Skeletal muscle satellite cell (primary cell): ENCODE results near the gene NDST1.

Experiments used
- H3K27me3 ChIP-seq: 2 replicates; pipeline ENCODE4 v1.7.0; 2013; ENCODE audit warnings: low read length; ENCODE audit not compliant: control insufficient read depth, insufficient read depth
- H3K36me3 ChIP-seq: 2 replicates; pipeline ENCODE4 v1.7.0; 2013; ENCODE audit warnings: mild to moderate bottlenecking, control low read depth, low read length; ENCODE audit not compliant: insufficient read depth
- H3K4me1 ChIP-seq: 2 replicates; pipeline ENCODE4 v1.7.0; 2013; ENCODE audit warnings: low read length; ENCODE audit not compliant: control insufficient read depth, insufficient read depth
- H3K4me2 ChIP-seq: 2 replicates; pipeline ENCODE4 v1.7.0; 2013; ENCODE audit warnings: mild to moderate bottlenecking, low read length
- H3K4me3 ChIP-seq: 2 replicates; pipeline ENCODE4 v1.7.0; 2013; ENCODE audit warnings: low read length
- H3K9ac ChIP-seq: 2 replicates; pipeline ENCODE4 v1.7.0; 2013; ENCODE audit warnings: mild to moderate bottlenecking, low read depth, low read length, moderate library complexity
- H3K9me3 ChIP-seq: replicated peaks from 2 replicates; pipeline ENCODE4 v1.7.0; 2013; ENCODE audit warnings: mild to moderate bottlenecking, control low read depth, low read length

Gene NDST1

DNA sequence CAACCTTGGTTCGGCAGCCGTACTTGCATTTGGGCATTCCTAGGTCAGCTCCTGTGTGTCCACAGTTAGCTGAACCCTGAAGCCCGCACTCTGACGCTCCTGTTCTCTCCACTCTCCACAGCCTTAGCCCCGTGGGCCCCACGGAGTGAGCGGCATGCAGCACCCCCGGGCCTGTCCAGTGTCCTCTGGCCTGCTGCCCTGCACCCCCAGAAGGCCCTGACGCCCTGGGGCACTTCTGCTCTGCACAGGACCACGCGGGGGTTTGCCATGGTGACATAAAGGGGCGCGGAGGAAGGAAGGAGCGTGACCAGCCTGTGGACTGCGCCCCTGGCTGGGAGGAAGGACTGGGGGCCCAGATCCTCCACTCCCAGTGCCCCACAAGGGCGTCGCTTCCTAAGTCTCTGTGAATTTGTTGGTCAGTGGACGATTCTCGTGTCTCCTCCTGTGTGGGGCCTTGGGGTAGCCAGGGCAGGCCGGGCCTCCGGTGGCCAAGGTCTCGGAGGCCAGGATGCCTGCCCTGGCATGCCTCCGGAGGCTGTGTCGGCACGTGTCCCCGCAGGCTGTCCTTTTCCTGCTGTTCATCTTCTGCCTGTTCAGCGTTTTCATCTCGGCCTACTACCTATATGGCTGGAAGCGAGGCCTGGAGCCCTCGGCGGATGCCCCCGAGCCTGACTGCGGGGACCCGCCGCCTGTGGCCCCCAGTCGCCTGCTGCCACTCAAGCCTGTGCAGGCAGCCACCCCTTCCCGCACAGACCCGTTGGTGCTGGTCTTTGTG, 13.0 kb downstream of the NDST1 start:
- peaks cover 47% of the 10 kb centered on the region for H3K36me3 ChIP-seq
- H3K27me3 ChIP-seq = no peaks in the 10 kb centered on the region
- peaks cover 42% of the 10 kb centered on the region for H3K4me1 ChIP-seq
- no peaks in the 10 kb centered on the region for H3K9me3 ChIP-seq
- no peak overlapping the region for H3K4me3 ChIP-seq
- H3K4me2 ChIP-seq = no peak overlapping the region
- H3K9ac ChIP-seq = no peak overlapping the region

DNA sequence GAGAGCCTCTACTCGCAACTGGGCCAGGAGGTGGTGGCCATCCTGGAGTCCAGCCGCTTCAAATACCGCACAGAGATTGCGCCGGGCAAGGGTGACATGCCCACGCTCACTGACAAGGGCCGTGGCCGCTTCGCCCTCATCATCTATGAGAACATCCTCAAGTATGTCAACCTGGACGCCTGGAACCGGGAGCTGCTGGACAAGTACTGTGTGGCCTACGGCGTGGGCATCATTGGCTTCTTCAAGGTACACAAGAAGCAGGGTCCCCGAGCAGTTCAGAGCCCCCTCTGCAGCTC, 13.5 kb downstream of the NDST1 start:
- no peaks in the 10 kb centered on the region for H3K27me3 ChIP-seq
- peaks cover 47% of the 10 kb centered on the region for H3K36me3 ChIP-seq
- H3K4me3 ChIP-seq = no peak overlapping the region
- H3K4me2 ChIP-seq = no peak overlapping the region
- no peak overlapping the region for H3K9ac ChIP-seq
- peaks cover 42% of the 10 kb centered on the region for H3K4me1 ChIP-seq
- no peaks in the 10 kb centered on the region for H3K9me3 ChIP-seq

DNA sequence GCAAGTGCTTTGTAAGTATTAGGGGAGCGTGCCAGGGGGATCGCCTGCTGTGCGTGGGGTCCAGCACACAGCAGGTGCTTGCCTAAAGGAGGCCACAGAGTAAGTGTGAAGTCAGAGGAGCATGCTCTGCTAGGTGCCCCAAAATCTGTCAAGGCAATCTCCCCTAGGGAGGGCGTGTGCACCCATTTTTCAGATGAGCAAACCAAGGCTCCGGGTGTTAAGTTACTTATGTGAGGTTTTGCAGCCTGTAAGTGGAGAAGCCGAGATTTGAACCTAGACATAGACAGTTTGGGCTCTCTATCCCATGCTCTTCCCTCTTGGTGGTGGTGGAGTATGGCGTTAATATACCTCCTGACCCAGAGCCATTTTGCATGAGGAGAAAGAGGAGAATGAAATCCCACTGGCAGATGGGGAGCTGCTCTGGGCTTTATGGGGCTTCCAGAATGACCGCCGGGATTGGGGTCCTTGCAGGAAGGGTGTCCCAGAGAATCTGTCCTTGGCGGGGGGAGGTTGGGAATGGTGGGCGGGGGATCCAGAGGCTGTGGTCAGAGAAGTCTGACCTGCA, 14.1 kb downstream of the NDST1 start:
- Histone ChIP-seq H3K9me3 (no peaks in the 10 kb centered on the region), H3K4me2 (no peak overlapping the region), H3K4me1 (peaks cover 42% of the 10 kb centered on the region), H3K36me3 (peaks cover 50% of the 10 kb centered on the region), H3K9ac (no peak overlapping the region), H3K27me3 (no peaks in the 10 kb centered on the region), H3K4me3 (no peak overlapping the region)

DNA sequence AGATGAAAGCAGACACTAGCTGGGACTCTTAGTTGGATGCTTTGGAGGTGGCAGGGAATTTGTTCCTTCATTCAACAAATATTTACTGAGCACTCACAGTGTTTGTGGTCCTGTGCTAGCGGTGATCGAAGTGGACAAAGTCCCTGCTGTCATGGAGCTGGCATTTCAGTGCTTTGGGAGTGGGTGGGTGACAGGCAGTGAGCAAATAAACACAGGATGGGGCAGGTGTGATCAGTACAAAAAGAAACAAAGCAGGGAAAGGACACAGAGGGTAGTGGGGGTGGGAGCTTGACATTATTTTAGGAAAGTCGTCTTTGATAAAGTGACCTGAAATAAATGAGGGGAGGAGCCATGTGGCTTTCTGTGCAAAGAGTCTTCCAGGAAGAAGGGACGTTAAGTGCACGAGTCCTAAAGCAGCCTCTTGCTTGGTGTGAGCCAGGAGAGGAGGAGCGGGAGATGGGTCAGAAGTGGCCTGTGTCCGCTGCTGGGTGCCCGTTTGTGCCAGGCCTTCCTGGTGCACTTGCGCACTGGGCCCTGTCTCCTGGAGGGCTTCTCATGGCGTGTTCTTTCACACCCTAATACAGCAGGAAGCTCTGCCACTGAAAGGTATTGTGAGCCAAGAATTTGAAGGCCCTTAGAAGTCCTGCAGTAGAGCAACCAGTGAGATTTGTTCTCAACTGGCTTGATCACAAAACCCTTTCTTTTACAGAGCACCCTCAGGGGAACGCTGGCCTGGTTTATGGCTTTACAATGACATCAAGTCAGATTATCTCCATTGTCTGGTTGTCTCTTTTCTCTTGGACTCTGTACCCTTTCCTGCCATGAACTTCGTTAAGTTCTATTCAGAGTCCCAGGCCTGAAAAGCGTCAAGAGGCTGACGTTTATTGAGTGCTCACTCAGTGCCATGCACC, 14.8 kb downstream of the NDST1 start:
- Histone ChIP-seq H3K4me1 (peaks cover 37% of the 10 kb centered on the region), H3K4me3 (no peak overlapping the region)

DNA sequence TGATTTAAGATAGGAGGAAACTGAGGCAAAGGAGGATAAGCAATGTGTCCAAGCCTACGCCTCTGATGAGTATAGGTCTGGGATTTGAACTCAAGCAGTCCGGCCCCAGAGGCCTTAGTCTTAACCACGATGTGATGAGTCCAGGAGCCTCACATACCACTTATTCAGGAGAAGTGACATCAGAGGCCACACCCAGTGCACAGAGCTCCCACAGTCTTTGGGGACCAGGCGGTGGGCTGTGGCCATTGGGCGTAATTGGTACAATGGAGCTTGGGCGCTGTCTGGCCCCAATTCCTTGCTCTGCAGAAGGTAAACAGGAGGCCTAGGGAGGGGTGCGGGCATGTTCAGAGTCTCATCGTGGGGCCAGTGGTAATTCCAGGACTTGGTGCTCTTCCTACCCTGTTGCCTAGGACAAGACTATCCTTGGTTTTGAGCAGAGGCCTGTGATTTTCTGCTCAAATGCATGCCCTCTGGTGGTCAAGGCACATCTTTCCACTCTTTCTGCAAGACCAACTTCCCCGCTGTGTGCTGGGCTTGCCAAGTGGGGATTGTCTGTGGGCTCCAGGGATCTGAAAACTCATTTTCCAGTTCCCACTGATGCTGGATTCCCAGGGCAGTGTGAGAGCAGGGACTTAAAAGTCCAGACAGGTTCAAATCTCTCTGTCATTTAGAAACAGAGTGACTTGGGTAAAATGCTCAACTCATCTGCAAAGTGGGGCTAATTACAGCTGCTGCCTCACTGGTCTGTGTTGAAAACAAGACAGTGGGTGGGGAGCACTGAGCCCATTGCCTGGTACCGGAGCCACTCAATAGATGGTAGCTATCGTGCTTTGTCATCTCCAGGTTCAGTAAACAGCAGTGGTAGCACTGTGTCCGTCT, 15.8 kb downstream of the NDST1 start:
- H3K4me2 ChIP-seq = no peak overlapping the region
- no peak overlapping the region for H3K4me3 ChIP-seq
- no peak overlapping the region for H3K9ac ChIP-seq
- peaks cover 62% of the 10 kb centered on the region for H3K36me3 ChIP-seq
- H3K27me3 ChIP-seq = no peaks in the 10 kb centered on the region
- peaks cover 31% of the 10 kb centered on the region for H3K4me1 ChIP-seq
- H3K9me3 ChIP-seq = no peaks in the 10 kb centered on the region

More for the DNA sequence above, 14.8 kb downstream of the NDST1 start:
- Histone ChIP-seq H3K36me3 (peaks cover 57% of the 10 kb centered on the region), H3K27me3 (no peaks in the 10 kb centered on the region), H3K9ac (no peak overlapping the region), H3K9me3 (no peaks in the 10 kb centered on the region), H3K4me2 (no peak overlapping the region)

DNA sequence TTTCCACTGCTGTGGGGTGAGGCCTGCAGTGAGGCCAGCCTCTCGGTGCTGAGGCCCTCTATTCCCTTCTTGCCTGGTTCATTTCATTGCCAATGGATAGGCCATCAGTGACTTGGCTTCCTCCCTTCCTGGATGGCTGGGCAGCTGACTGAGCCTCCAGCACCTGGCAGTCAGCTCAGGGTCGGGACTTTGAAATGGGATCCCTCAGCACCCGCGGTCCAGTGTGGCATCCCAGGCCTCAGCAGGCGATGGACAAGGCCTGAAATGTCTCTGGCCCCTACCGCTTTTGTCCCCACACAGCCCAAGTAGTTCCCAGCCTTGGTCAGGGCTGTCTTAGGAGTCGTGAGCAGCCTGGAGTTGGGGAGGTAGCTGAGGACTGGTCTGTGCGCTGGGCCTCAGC, 17.2 kb downstream of the NDST1 start:
- no peaks in the 10 kb centered on the region for H3K27me3 ChIP-seq
- H3K4me1 ChIP-seq = peaks cover 26% of the 10 kb centered on the region
- H3K4me3 ChIP-seq = no peak overlapping the region
- H3K36me3 ChIP-seq = peaks cover 63% of the 10 kb centered on the region
- H3K9me3 ChIP-seq = no peaks in the 10 kb centered on the region
- H3K9ac ChIP-seq = peak overlapping the region; percentile 7
- H3K4me2 ChIP-seq = no peak overlapping the region

DNA sequence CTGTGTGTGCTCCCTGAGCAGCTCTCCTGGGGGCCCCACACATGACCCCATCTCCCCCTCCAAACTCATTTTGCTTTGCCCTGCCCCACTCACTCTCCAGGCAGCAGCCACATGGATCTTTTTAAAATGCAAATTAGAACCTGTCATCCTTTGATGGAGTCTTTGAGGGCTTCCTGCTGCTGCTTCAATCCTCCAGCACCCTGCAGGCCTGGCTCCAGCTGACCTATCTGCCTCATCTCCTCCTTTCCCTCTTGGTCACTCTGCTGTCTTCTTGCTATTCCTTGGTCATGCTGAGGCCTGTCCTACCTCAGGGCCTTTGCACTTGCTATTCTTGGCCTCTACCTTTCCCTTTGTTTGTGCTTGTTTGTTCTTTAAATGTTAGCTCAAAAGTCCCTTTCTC, 17.9 kb downstream of the NDST1 start:
- H3K36me3 ChIP-seq = peaks cover 59% of the 10 kb centered on the region
- no peaks in the 10 kb centered on the region for H3K9me3 ChIP-seq
- H3K9ac ChIP-seq = no peak overlapping the region
- H3K4me1 ChIP-seq = peaks cover 26% of the 10 kb centered on the region
- no peak overlapping the region for H3K4me2 ChIP-seq
- H3K27me3 ChIP-seq = no peaks in the 10 kb centered on the region
- no peak overlapping the region for H3K4me3 ChIP-seq

DNA sequence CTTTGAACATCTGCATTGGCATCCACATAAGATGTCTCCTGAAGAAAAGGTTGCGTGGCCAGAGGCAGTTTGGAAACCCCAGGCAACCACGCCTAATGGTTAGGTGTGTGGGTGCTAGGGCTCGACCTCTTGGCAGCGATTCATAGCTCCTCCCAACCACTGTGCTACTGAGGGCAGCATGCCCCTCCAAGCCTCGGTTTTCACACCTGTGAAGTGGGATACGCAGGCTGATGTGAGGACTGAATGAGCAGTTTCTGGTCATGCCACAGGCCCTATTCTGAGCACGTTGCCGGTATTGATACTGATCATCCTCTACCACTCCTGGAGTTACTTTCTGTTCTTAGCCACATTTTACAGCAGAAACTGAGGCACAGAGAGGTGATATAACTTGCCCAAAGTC, 19.1 kb downstream of the NDST1 start:
- Histone ChIP-seq H3K4me3 (no peak overlapping the region), H3K4me2 (no peak overlapping the region), H3K9me3 (no peaks in the 10 kb centered on the region), H3K36me3 (peaks cover 52% of the 10 kb centered on the region), H3K27me3 (no peaks in the 10 kb centered on the region), H3K9ac (no peak overlapping the region), H3K4me1 (peaks cover 26% of the 10 kb centered on the region)

DNA sequence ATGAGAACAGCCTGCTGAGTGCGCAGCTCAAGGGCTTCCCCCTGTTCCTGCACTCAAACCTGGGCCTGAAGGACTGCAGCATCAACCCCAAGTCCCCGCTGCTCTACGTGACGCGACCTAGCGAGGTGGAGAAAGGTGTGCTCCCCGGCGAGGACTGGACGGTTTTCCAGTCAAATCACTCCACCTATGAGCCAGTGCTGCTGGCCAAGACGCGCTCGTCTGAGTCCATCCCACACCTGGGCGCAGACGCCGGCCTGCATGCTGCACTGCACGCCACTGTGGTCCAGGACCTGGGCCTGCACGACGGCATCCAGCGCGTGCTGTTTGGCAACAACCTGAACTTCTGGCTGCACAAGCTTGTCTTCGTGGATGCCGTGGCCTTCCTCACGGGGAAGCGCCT, 19.9 kb downstream of the NDST1 start:
- Histone ChIP-seq H3K9me3 (no peaks in the 10 kb centered on the region), H3K4me2 (no peak overlapping the region), H3K4me1 (peaks cover 21% of the 10 kb centered on the region), H3K4me3 (no peak overlapping the region), H3K9ac (no peak overlapping the region), H3K36me3 (peaks cover 52% of the 10 kb centered on the region), H3K27me3 (no peaks in the 10 kb centered on the region)

DNA sequence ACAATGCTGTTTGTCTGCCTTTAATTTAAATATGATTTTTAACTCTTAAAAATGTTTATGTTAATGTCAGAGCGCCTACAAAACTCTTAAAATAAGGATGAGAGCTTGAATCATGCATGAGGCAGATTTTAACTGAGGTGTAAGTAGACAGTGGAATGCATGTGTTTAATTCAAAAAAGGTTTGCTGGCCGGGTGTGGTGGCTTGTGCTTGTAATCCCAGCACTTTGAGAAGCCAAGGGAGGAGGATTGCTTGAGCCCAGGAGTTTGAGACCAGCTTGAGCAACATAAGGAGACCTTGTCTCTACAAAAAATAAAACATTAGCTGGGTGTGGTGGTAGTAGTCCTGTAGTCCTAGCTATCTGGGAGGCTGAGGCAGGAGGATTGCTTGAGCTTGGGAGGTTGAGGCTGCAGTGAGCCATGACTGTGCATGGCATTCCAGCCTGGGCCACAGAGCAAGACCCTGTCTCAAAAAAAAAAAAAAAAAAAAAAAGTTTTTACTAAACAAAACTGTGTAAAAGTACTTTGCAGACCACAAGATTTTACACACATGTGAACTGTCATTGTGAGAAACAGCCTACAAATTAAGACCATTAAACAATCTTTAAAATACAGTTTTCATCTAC, 21.1 kb downstream of the NDST1 start:
- Histone ChIP-seq H3K9me3 (no peaks in the 10 kb centered on the region), H3K4me3 (no peak overlapping the region), H3K27me3 (no peaks in the 10 kb centered on the region), H3K4me2 (no peak overlapping the region), H3K36me3 (peaks cover 53% of the 10 kb centered on the region), H3K4me1 (peaks cover 12% of the 10 kb centered on the region), H3K9ac (no peak overlapping the region)
